Astrocyte (in vitro differentiated cells and primary cell): Measurements from ENCODE around the gene EXOC4.

Experiments
- EZH2 ChIP-seq: IDR thresholded peaks from 2 replicates; pipeline ENCODE4 v1.6.1; 2012; ENCODE audit warnings: mild to moderate bottlenecking, low read length, inconsistent platforms; ENCODE audit not compliant: insufficient read depth
- TF ChIP-seq, protein P1 (sequence below): IDR thresholded peaks from 2 replicates; pipeline ENCODE4 v1.5.1; 2011; ENCODE audit warnings: low read depth, mild to moderate bottlenecking, inconsistent platforms, low read length, moderate library complexity; ENCODE audit not compliant: insufficient read depth

DNA sequence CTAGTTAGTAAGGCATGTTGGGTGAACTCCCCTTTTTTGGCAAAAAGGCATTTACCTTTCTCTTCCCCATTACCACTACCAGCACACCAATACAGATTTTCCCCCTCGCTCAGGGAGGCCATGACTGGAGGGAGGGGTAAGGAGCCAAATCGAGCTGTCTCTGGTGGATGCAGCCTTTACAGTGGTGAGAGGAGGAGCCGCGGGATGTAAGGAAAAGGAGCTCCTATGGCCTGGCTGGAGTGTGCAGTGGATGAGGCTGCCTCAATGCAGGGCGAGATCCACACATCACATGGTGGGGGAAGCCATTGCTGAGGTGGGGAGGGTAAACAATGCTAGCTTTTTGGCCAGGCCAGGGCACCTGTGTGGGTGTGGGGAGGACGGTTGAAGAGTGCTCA, 416.2 kb downstream of the EXOC4 start:
- TF ChIP-seq, protein P1, sequence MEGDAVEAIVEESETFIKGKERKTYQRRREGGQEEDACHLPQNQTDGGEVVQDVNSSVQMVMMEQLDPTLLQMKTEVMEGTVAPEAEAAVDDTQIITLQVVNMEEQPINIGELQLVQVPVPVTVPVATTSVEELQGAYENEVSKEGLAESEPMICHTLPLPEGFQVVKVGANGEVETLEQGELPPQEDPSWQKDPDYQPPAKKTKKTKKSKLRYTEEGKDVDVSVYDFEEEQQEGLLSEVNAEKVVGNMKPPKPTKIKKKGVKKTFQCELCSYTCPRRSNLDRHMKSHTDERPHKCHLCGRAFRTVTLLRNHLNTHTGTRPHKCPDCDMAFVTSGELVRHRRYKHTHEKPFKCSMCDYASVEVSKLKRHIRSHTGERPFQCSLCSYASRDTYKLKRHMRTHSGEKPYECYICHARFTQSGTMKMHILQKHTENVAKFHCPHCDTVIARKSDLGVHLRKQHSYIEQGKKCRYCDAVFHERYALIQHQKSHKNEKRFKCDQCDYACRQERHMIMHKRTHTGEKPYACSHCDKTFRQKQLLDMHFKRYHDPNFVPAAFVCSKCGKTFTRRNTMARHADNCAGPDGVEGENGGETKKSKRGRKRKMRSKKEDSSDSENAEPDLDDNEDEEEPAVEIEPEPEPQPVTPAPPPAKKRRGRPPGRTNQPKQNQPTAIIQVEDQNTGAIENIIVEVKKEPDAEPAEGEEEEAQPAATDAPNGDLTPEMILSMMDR = no peak
- TF ChIP-seq EZH2 = no peak
